Neutrophil (primary cell): ENCODE measurements around the gene RAD21L1.
"Not testable (repeated sequence)": the region's sequence is repeated elsewhere in the genome, so short reads cannot be mapped to it uniquely, and the experiment has no call there.

Experiments
- H3K27ac ChIP-seq: fragments of 200-600 bp; sonication (generic); 2 replicates; pipeline ENCODE4 v1.5.1; 2016; ENCODE audit warnings: mild to moderate bottlenecking, moderate library complexity
- H3K27me3 ChIP-seq: fragments of 200-600 bp; sonication (generic); 2 replicates; pipeline ENCODE4 v1.6.0; 2016; ENCODE audit warnings: mild to moderate bottlenecking
- H3K36me3 ChIP-seq: fragments of 200-600 bp; sonication (generic); 2 replicates; pipeline ENCODE4 v1.5.1; 2017
- H3K4me1 ChIP-seq, 2 experiments: fragments of 200-600 bp in 1 of 2; sonication (generic) in 1 of 2; 1 replicate in 1 of 2; 2 replicates in 1 of 2; pipeline versions ENCODE4 v1.5.1 to v1.6.1; 2013 to 2016; ENCODE audit warnings: low read depth in 1 of 2, low read length in 1 of 2, mild to moderate bottlenecking in 1 of 2, moderate library complexity in 1 of 2; ENCODE audit not compliant: control insufficient read depth in 1 of 2, insufficient read depth in 1 of 2
- H3K4me3 ChIP-seq, 2 experiments: fragments of 200-600 bp in 1 of 2; sonication (generic) in 1 of 2; 1 replicate in 1 of 2; 2 replicates in 1 of 2; pipeline ENCODE4 v1.5.1; 2013 to 2016; ENCODE audit warnings: low read depth in 1 of 2, low read length in 1 of 2, mild to moderate bottlenecking in 1 of 2, moderate library complexity in 1 of 2
- H3K9me3 ChIP-seq: fragments of 200-600 bp; sonication (generic); 2 replicates; pipeline ENCODE4 v1.5.1; 2016
- TF ChIP-seq, protein P1 (sequence below): fragments of 200-600 bp; sonication (generic); IDR thresholded peaks from 2 replicates; pipeline ENCODE4 v1.5.1; 2016; ENCODE audit warnings: antibody characterized with exemption

The RAD21L1 gene

DNA sequence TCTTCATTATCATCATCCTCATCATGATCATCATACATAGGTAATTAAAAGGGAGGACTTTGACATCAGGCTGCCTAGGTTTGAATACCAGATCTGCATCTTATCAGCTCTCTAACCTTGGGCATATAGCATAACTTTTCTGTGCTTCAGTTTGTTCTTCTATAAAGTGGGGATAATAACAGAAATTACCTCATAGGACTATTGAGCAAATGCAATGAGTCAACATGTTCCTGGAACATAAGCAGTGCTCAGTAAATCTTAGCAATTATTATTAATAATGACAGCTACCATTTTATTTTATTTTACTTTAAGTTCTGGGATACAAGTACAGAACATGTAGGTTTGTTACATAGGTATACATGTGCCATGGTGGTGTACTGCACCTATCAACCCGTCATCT, 15.3 kb upstream of the RAD21L1 start:
- TF ChIP-seq, protein P1, sequence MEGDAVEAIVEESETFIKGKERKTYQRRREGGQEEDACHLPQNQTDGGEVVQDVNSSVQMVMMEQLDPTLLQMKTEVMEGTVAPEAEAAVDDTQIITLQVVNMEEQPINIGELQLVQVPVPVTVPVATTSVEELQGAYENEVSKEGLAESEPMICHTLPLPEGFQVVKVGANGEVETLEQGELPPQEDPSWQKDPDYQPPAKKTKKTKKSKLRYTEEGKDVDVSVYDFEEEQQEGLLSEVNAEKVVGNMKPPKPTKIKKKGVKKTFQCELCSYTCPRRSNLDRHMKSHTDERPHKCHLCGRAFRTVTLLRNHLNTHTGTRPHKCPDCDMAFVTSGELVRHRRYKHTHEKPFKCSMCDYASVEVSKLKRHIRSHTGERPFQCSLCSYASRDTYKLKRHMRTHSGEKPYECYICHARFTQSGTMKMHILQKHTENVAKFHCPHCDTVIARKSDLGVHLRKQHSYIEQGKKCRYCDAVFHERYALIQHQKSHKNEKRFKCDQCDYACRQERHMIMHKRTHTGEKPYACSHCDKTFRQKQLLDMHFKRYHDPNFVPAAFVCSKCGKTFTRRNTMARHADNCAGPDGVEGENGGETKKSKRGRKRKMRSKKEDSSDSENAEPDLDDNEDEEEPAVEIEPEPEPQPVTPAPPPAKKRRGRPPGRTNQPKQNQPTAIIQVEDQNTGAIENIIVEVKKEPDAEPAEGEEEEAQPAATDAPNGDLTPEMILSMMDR = no peak
- Histone ChIP-seq H3K4me3 (no peak overlapping the region), H3K4me1 (no peaks in the 10 kb centered on the region), H3K9me3 (no peaks in the 10 kb centered on the region), H3K36me3 (no peaks in the 10 kb centered on the region), H3K27me3 (peaks cover 69% of the 10 kb centered on the region), H3K27ac (no peak overlapping the region)

DNA sequence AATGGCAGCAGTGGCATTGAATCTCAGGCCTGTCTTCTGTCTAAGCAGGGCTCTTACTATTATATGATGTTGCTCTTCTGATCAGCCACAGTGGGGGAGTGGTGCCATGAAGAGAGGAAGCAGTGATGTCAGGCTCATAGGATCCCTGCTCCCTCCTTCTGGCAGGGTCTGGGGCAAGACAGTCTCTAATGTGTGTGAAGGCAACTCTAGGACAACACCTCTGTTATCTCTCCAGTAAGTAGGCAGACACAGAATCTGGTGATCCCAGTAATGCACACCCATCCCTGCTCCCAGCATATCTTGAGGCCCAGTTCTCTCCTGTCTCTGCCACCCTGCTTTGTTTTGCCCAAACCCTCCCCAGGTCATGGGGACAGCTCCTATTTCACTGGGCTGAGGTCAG, 13.8 kb upstream of the RAD21L1 start:
- H3K4me1 ChIP-seq = no peaks in the 10 kb centered on the region
- TF ChIP-seq, protein P1 = no peak
- H3K4me3 ChIP-seq = no peak overlapping the region
- no peaks in the 10 kb centered on the region for H3K36me3 ChIP-seq
- H3K27ac ChIP-seq = no peak overlapping the region
- peaks cover 78% of the 10 kb centered on the region for H3K27me3 ChIP-seq
- no peaks in the 10 kb centered on the region for H3K9me3 ChIP-seq

DNA sequence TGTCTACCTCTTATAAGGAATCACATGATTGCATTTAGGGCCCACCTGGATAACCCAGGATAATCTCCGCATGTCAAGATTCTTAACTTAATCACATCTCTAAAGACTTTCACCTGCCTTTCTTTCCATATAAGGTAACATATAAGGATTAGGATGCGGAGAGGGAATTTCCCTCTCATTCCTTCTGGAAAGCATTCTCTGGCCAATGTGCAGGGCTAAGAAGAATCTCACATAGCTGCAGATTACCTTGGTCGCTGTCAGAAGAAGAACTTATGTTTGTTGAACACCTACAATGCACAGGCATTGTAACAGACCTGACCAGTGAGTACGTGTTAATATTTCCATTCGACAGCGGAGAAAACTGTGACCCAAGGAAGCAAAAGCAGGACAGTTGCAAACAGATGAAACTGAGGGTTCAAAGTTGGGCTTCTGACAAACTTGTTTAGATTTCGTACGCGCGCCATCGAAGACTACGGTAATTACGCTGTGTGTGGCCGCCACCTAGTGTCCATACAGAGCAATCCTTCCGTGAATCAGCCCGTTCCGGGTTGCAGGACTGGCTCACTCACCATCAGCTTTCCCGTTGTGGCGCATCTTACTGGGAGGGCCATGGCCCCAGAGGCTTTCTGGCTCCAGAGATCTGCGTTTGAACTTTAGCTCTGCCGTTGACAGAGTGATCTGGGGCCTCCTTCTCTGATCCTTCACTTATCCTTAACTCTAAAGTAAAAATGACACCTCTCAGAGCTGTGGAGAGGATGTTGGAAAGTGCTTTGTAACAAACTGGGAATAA, 13.0 kb upstream of the RAD21L1 start:
- TF ChIP-seq, protein P1 = peak; percentile 43

DNA sequence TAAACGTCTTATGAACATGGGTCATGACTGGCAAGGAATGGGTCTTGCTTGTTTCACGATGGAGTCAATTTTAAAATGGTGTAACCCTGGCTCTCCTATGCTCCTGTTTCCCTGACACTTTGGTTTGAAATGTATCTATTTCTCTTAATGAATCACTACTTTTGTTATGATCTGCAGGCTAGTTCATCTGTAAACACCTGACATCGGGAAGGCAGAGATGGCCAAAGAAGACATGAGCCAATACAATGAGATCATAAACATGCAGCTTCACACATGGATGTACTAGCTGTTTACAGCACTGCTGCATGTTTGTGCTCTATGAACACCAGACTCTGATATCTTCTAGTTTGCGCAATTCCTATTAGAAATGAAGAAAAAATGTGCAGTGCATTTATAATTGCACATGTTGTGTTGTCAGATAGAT, 11.0 kb upstream of the RAD21L1 start:
- TF ChIP-seq, protein P1 = no peak
- Histone ChIP-seq H3K4me3 (no peak overlapping the region), H3K27me3 (peaks cover 74% of the 10 kb centered on the region), H3K4me1 (no peaks in the 10 kb centered on the region), H3K36me3 (no peaks in the 10 kb centered on the region), H3K27ac (no peak overlapping the region), H3K9me3 (no peaks in the 10 kb centered on the region)

More for the DNA sequence above, 13.0 kb upstream of the RAD21L1 start:
- H3K27ac ChIP-seq = no peak overlapping the region
- no peaks in the 10 kb centered on the region for H3K9me3 ChIP-seq
- no peaks in the 10 kb centered on the region for H3K36me3 ChIP-seq
- H3K4me3 ChIP-seq = no peak overlapping the region
- no peaks in the 10 kb centered on the region for H3K4me1 ChIP-seq
- peaks cover 83% of the 10 kb centered on the region for H3K27me3 ChIP-seq

DNA sequence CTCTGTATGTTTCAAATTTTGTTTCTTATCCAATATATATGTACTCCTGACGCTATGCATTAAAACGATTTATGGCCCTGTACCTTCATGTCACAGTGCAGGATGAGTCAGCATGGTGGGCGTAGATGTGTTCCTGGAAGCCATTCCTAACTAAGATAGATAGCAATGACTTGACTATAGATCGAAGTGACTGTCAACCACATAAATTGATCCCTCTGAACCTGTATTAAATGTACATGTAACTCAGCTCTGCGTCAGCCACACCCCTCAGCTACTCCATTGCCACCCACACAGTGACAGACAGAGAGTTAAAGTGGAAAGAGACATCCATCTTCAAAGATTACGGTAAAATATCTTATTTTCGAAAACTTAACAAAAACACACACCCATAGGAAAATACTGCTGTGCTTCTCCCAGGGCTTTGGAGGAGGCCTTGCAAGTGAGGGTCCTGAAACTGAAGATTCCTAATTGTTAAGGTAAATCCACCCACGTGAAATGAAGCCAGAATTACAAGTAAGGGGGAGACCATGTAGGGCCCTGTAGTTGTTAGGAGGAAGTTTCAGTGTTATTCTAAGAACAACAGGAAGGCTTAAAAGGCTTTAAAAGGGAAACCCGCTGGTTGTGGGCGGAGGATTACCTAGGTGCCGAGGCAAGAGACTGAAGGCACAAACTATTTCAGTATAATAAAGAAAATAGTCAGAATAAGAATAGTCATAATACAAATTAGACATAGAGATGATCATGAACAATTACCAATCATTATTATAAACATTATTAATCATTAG, 10.3 kb upstream of the RAD21L1 start:
- H3K4me3 ChIP-seq = no peak overlapping the region
- TF ChIP-seq, protein P1 = no peak
- H3K27me3 ChIP-seq = peaks cover 66% of the 10 kb centered on the region
- no peaks in the 10 kb centered on the region for H3K36me3 ChIP-seq
- H3K4me1 ChIP-seq = no peaks in the 10 kb centered on the region
- no peak overlapping the region for H3K27ac ChIP-seq
- no peaks in the 10 kb centered on the region for H3K9me3 ChIP-seq

DNA sequence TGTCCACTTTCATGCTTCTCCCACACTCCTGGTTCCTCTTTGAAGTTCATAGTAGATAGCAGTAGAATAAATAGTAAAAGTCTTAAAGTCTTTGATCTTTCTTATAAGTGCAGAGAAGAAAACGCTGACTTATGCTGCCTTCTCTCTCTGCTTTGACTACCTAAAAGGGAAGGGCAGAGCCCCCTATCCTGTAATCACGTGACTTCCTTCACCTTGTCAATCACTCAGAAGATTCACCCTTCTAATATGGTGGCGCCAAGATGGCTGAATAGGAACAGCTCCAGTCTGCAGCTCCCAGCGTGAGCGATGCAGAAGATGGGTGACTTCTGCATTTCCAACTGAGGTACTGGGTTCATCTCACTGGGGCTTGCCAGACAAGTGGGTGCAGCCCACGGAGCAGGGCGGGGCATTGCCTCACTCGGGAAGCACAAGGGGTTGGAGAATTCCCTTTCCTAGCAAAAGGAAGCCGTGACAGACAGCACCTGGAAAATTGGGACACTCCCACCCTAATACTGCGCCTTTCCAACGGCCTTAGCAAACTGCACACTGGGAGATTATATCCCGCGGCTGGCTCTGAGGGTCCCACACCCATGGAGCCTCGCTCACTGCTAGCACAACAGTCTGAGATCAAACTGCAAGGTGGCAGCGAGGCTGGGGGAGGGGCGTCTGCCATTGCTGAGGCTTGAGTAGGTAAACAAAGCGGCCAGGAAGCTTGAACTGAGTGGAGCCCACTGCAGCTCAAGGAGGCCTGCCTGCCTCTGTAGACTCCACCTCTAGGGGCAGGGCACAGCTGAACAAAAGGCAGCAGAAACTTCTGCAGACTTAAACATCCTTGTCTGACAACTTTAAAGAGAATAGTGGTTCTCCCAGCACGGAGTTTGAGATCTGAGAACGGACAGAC, 9.1 kb upstream of the RAD21L1 start:
- peaks cover 57% of the 10 kb centered on the region for H3K27me3 ChIP-seq
- H3K36me3 ChIP-seq, H3K4me3 ChIP-seq, H3K27ac ChIP-seq, H3K4me1 ChIP-seq, H3K9me3 ChIP-seq: not testable (repeated sequence)

DNA sequence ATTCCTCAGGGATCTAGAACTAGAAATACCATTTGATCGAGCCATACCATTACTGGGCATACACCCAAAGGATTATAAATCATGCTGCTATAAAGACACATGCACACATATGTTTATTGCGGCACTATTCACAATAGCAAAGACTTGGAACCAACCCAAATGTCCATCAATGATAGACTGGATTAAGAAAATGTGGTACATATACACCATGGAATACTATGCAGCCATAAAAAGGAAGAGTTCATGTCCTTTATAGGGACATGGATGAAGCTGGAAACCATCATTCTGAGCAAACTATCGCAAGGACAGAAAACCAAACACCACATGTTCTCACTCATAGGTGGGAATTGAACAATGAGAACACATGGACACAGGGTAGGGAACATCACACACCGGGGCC, 3.1 kb upstream of the RAD21L1 start:
- not testable (repeated sequence) for H3K9me3 ChIP-seq, H3K27ac ChIP-seq, H3K36me3 ChIP-seq, H3K4me3 ChIP-seq
- peaks cover 54% of the 10 kb centered on the region for H3K27me3 ChIP-seq
- H3K4me1 ChIP-seq = peaks cover 5 to 14% of the 10 kb centered on the region in 2 experiments
